Stimulated activated CD8-positive, alpha-beta memory T cell treated with anti-CD3 and anti-CD28 coated beads, Interleukin-7, amount 100 ng/mL, for 48 hours (primary cell): ENCODE measurements around the gene CD320.
A peak's percentile ranks its signal among the peaks of the same experiment; 100 is the strongest.
"Not testable (repeated sequence)": the region's sequence is repeated elsewhere in the genome, so short reads cannot be mapped to it uniquely, and the experiment has no call there.

Experiments used
- DNase-seq, 2 donors: peaks; one replicate each; pipeline ENCODE4 v3.0.0-alpha.2; 2020; ENCODE audit warnings: low read depth in 1 of 2; ENCODE audit errors: extremely low read depth in 1 of 2

Gene CD320

GRCh38 chr19:8307965-8308866, at the start of gene CD320:
CD320 (minus strand) TSS chr19:8308358; CDS start chr19:8308290, 68 bp downstream.
- DNase-seq, result peak; percentile 73 to 82

- no peak for DNase-seq
These were observed 48.9 kb upstream of the CD320 start for GRCh38 chr19:8357007-8357521.

GRCh38 chr19:8355631-8356402, 47.7 kb upstream of the CD320 start:
- no peak for DNase-seq

GRCh38 chr19:8352845-8353244, 44.7 kb upstream of the CD320 start:
- DNase-seq, result not testable (repeated sequence)

GRCh38 chr19:8352134-8352827, 44.1 kb upstream of the CD320 start:
- DNase-seq, result no peak

GRCh38 chr19:8349629-8350372, 41.6 kb upstream of the CD320 start:
- DNase-seq, result not testable (repeated sequence)

GRCh38 chr19:8343483-8343844, 35.3 kb upstream of the CD320 start:
- no peak for DNase-seq

- peak; percentile 84 to 92 for DNase-seq
These were observed 34.7 kb upstream of the CD320 start, which contains the start of gene KANK3 for GRCh38 chr19:8342684-8343482. KANK3 (minus strand) TSS chr19:8343262; CDS start chr19:8337828, 5,434 bp downstream.

GRCh38 chr19:8342316-8342683, 34.1 kb upstream of the CD320 start:
- no peak for DNase-seq

- DNase-seq, result not testable (repeated sequence)
These were observed 33.3 kb upstream of the CD320 start for GRCh38 chr19:8341504-8341903.

GRCh38 chr19:8340341-8341096, 32.4 kb upstream of the CD320 start:
- no peak for DNase-seq

GRCh38 chr19:8338835-8339234, 30.7 kb upstream of the CD320 start:
- no peak for DNase-seq

GRCh38 chr19:8337728-8338127, 29.6 kb upstream of the CD320 start:
- DNase-seq, result no peak

- no peak for DNase-seq
These were observed 28.5 kb upstream of the CD320 start for GRCh38 chr19:8336660-8337059.

- no peak for DNase-seq
These were observed 28.0 kb upstream of the CD320 start for GRCh38 chr19:8336072-8336569.

GRCh38 chr19:8335343-8336071, 27.3 kb upstream of the CD320 start:
- no peak for DNase-seq

GRCh38 chr19:8334458-8335342, 26.5 kb upstream of the CD320 start:
- no peak for DNase-seq
